Breast epithelium (tissue), 4 donors: Measurements from ENCODE around the gene WWTR1. TPM values are rescaled to one million over a fixed set of nuclear protein-coding genes. Genes with fewer than 3 reads are reported as not detected.

Experiments used
- DNase-seq, 2 donors: peaks; one replicate each; pipeline ENCODE4 v3.0.0-alpha.2; 2019; ENCODE audit warnings: low spot score in 2 of 2
- H3K27ac ChIP-seq, 2 donors: fragments of 200-600 bp; sonication (generic) in 1 of 2; one replicate each; pipeline ENCODE4 v1.5.1; 2016 to 2019; ENCODE audit warnings: mild to moderate bottlenecking in 1 of 2
- H3K27me3 ChIP-seq, 2 donors: fragments of 200-600 bp; sonication (generic) in 1 of 2; one replicate each; pipeline versions ENCODE4 v1.5.1 to v1.6.0; 2017 to 2019; ENCODE audit warnings: control low read depth in 1 of 2, mild to moderate bottlenecking in 1 of 2
- H3K36me3 ChIP-seq: fragments of 200-600 bp; one replicate; pipeline ENCODE4 v1.5.1; 2019
- H3K4me1 ChIP-seq, 2 donors: fragments of 200-600 bp; sonication (generic); one replicate each; pipeline ENCODE4 v1.5.1; 2016 to 2019; ENCODE audit warnings: control low read depth in 1 of 2
- H3K4me3 ChIP-seq, 3 donors: fragments of 200-600 bp; sonication (generic); 1 replicate in 2 of 3; 2 replicates in 1 of 3; pipeline ENCODE4 v1.5.1; 2016 to 2019; ENCODE audit warnings: mild to moderate bottlenecking in 3 of 3, moderate library complexity in 2 of 3
- H3K9me3 ChIP-seq, 2 donors: fragments of 200-600 bp; sonication (generic) in 1 of 2; one replicate each; pipeline ENCODE4 v1.5.1; 2016 to 2019; ENCODE audit warnings: control low read depth in 1 of 2
- POLR2A ChIP-seq: fragments of 450-650 bp; IDR thresholded peaks from one replicate; pipeline ENCODE4 v1.6.1; 2016; ENCODE audit warnings: antibody characterized with exemption, mild to moderate bottlenecking, moderate library complexity
- POLR2AphosphoS5 ChIP-seq, 3 donors: sonication (generic); formaldehyde crosslinking; IDR thresholded peaks; one replicate each; pipeline ENCODE4 v1.6.1; 2017; ENCODE audit warnings: antibody characterized with exemption in 3 of 3
- intact Hi-C: fragments of 100-400 bp; cut with DNase I; formaldehyde crosslinking; loops from one replicate; pipeline ENCODE4 v1.15.1; 2023; ENCODE audit warnings: low total_unique reads
- total RNA-seq, 3 donors: library from RNA; depleted of rRNA; stranded (reverse); fragments of >200 nt; gene quantifications; one replicate each; pipeline ENCODE4 v1.1.0, GENCODE V29; 2016
- TF ChIP-seq, protein P1 (sequence below), 3 donors: fragments of 450-650 bp; IDR thresholded peaks; one replicate each; pipeline ENCODE4 v1.5.1; 2016 to 2017; ENCODE audit warnings: antibody characterized with exemption in 3 of 3, mild to moderate bottlenecking in 3 of 3, moderate library complexity in 3 of 3

The WWTR1 gene
- 10 to 100 TPM; 53.6 to 98.2 (median 91.4) TPM for total RNA-seq

DNA sequence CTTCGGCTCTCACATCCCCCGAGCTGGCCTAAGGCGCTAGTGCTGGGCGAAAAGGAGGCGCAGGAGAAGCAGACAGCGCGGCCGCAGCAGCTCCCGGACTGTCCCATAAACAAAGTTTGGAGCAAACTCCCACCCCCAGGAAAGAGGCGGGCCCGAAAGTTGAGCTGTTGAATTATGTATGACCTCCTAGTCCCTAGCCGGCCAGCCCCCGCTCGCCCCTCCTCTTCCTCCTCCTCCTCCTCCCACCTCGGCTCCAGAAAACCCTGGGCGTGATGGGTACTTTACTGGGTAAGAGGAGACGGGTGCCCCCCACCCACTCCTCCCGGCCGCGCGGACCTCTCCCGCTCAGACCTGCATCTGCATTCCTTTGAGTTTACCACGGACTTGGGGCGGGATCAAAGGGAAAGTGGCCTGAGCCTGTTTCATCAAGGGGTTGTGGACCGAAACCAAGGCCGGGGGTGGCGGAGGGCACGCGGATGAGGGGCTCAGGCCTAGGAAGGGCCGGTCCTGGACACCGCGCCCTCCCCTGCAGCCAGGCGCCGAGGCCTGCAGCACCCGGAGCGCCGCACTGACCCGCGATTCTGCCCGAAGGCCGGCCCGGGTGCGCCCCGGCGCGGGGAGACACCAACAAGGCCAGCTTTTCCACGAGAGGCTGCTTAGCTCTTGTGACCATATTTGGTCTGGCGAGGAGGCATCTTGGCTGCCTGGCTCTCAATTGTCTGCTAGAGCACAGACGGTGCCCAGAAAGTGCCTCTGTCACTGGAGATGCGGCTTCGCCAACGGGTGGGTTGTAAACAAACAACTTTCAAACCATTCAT is at the start of gene WWTR1:
TSS of gene WWTR1 (minus strand) at position 100 of the 818 bp plus-strand sequence. CDS start 719 bp downstream, outside the sequence.
- TF ChIP-seq, protein P1, sequence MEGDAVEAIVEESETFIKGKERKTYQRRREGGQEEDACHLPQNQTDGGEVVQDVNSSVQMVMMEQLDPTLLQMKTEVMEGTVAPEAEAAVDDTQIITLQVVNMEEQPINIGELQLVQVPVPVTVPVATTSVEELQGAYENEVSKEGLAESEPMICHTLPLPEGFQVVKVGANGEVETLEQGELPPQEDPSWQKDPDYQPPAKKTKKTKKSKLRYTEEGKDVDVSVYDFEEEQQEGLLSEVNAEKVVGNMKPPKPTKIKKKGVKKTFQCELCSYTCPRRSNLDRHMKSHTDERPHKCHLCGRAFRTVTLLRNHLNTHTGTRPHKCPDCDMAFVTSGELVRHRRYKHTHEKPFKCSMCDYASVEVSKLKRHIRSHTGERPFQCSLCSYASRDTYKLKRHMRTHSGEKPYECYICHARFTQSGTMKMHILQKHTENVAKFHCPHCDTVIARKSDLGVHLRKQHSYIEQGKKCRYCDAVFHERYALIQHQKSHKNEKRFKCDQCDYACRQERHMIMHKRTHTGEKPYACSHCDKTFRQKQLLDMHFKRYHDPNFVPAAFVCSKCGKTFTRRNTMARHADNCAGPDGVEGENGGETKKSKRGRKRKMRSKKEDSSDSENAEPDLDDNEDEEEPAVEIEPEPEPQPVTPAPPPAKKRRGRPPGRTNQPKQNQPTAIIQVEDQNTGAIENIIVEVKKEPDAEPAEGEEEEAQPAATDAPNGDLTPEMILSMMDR (IDR thresholded peaks at IDR 0.05), result no peak
- peak in 2 of 3 donors; percentile 58 to 93 for TF ChIP-seq POLR2AphosphoS5 (IDR thresholded peaks at IDR 0.05)
- TF ChIP-seq POLR2A, result peak; percentile 90
- Histone ChIP-seq H3K4me3 (peak within 1 kb of the TSS; percentile 72 to 89 (median 78)), H3K27me3 (no peaks in the 10 kb centered on the region), H3K9me3 (no peaks in the 10 kb centered on the region), H3K27ac (peak within 1 kb of the TSS; percentile 97 to 99), H3K4me1 (no peaks in the 10 kb centered on the region), H3K36me3 (no peaks in the 10 kb centered on the region)
- intact Hi-C loops, result no loop called here
- peak; percentile 95 to 97 for DNase-seq

GRCh38 chr3:149706905-149707304 is 49.1 kb upstream of the WWTR1 start:
- peak overlapping the region in 1 of 2 donors; percentile 72 for H3K27ac ChIP-seq
- H3K4me1 ChIP-seq, result no peaks in the 10 kb centered on the region
- no peak for DNase-seq
- H3K36me3 ChIP-seq, result no peaks in the 10 kb centered on the region
- no peak for TF ChIP-seq POLR2A
- no peak for TF ChIP-seq POLR2AphosphoS5 (IDR thresholded peaks at IDR 0.05)
- TF ChIP-seq, protein P1 (IDR thresholded peaks at IDR 0.05), result no peak
- intact Hi-C loops, result no loop called here
- no peaks in the 10 kb centered on the region for H3K27me3 ChIP-seq
- H3K9me3 ChIP-seq, result no peaks in the 10 kb centered on the region
- H3K4me3 ChIP-seq, result no peak overlapping the region

- H3K4me3 ChIP-seq, result no peak overlapping the region
- no peak for DNase-seq
- peak overlapping the region in 1 of 2 donors; percentile 12 for H3K27ac ChIP-seq
- no peaks in the 10 kb centered on the region for H3K9me3 ChIP-seq
- no peaks in the 10 kb centered on the region for H3K27me3 ChIP-seq
- intact Hi-C loops, result no loop called here
- no peaks in the 10 kb centered on the region for H3K36me3 ChIP-seq
- TF ChIP-seq POLR2AphosphoS5 (IDR thresholded peaks at IDR 0.05), result no peak
- no peaks in the 10 kb centered on the region for H3K4me1 ChIP-seq
Measured at GRCh38 chr3:149705416-149705815, 47.6 kb upstream of the WWTR1 start.

DNA sequence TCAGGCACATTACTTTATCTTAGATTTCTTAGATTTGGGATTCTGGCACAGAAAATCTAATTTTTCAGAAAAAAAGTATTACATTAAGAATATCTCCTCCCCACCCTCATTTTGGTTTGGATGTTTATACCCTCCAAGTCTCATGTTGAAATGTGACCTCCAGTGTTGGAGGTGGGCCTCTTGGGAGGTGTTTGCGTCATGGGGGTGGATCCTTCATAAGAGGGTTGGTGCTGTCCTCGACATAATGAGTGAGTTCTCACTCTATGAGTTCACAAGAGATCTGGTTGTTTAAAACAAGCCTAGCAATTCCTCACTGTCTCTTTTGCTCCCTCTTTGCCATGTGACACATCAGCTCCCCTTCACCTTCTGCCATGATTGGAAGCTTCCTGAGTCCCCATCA is 45.6 kb upstream of the WWTR1 start:
- no peak for DNase-seq
- intact Hi-C loops, result no loop called here
- Histone ChIP-seq H3K4me1 (no peaks in the 10 kb centered on the region), H3K27me3 (no peaks in the 10 kb centered on the region), H3K27ac (peak overlapping the region in 1 of 2 donors; percentile 68), H3K9me3 (peaks cover 6% of the 10 kb centered on the region in 2 donors), H3K36me3 (no peaks in the 10 kb centered on the region), H3K4me3 (no peak overlapping the region)
- TF ChIP-seq POLR2AphosphoS5 (IDR thresholded peaks at IDR 0.05) (peak in 1 of 3 donors; percentile 28), POLR2A (no peak)

GRCh38 chr3:149702691-149703441 is 45.0 kb upstream of the WWTR1 start:
- Histone ChIP-seq H3K4me1 (no peaks in the 10 kb centered on the region), H3K27me3 (no peaks in the 10 kb centered on the region), H3K27ac (peak overlapping the region; percentile 34 to 68), H3K36me3 (no peaks in the 10 kb centered on the region), H3K4me3 (no peak overlapping the region), H3K9me3 (peaks cover 9 to 12% of the 10 kb centered on the region in 2 donors)
- DNase-seq, result no peak
- TF ChIP-seq POLR2A, result no peak
- TF ChIP-seq POLR2AphosphoS5 (IDR thresholded peaks at IDR 0.05), result no peak
- TF ChIP-seq, protein P1 (IDR thresholded peaks at IDR 0.05), result no peak
- intact Hi-C loops, result no loop called here

DNA sequence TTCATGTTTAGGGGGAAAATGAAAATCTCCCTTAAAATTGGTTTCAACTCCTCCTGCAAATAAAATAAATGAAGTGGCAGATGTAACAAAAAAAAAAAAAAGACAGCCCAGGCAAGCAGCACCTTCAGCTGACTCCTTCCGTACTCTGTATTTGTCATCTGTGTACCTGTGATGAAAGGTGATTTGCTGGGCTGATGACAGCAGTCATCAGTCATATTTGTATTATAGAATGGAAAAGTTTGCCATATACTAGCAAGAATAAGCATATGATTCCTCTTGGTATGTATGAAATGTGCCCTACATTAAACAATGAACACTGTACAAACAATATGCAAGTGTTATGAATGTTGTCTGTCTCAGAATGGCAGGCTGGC is 44.1 kb upstream of the WWTR1 start:
- H3K27me3 ChIP-seq, result no peaks in the 10 kb centered on the region
- H3K4me3 ChIP-seq, result no peak overlapping the region
- intact Hi-C loops, result no loop called here
- no peak for DNase-seq
- no peak overlapping the region for H3K27ac ChIP-seq
- TF ChIP-seq POLR2A, result no peak
- no peak for TF ChIP-seq POLR2AphosphoS5 (IDR thresholded peaks at IDR 0.05)
- TF ChIP-seq, protein P1 (IDR thresholded peaks at IDR 0.05), result no peak
- no peaks in the 10 kb centered on the region for H3K4me1 ChIP-seq
- H3K9me3 ChIP-seq, result peaks cover 9 to 15% of the 10 kb centered on the region in 2 donors
- no peaks in the 10 kb centered on the region for H3K36me3 ChIP-seq
